ENCODE measurements around the gene RBP3. TPM values are rescaled to one million over a fixed set of nuclear protein-coding genes. Genes with fewer than 3 reads are reported as not detected.

The RBP3 gene
- total RNA-seq, 1 experiment from 2014 or later = not detected

DNA sequence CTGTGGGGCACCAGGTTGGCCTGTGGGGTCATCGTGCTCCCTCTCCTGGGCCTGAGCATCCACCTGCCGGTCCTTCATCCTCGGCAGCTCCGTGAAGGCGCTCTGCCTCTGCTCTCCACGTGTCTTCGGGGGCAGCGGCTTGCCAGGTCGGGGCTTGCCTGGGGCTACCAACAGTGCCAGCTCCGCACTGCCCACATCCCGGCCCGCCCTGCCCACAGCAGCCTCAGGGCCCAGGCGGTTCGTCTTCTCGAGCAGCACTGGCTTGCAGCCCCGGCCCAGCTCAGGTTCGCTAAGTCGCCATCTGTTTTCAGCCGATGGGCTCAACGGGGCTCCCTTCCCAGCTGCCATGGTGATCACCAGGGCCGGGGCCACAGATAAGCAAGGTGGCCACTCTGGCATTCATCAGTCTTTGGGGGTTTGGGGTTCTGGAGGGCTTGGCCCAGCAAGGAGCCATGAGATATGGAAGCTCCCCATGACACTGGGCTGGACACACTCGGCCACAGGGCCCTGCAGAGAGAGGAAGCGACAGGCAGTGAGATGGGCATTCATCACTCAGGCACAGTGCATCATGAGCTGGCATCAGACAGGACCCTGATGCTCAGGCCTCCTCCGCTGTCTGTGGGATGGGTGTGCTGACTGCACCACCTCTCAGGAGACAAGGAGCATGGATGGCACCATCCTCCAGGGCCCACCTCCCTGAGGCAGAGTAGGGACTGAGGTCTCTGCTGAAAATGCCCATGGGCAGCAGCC is 20.4 kb downstream of the RBP3 start:
- no peaks in the 10 kb centered on the region for H3K27me3 ChIP-seq (ENCODE audit: control insufficient read depth, insufficient read depth, low read length)
- peaks cover 4% of the 10 kb centered on the region; the same call in 1 of the 2 replicates for H3K4me1 ChIP-seq (ENCODE audit: control insufficient read depth, insufficient read depth, low read length)
- H3K4me3 ChIP-seq (ENCODE audit: low read depth in 2 of 2, low read length in 2 of 2) = no peak overlapping the region
- H3K9me3 ChIP-seq (ENCODE audit: control insufficient read depth, insufficient read depth, low read depth, low read length) = no peaks in the 10 kb centered on the region
- ChIA-PET CTCF (no interaction called here), POLR2A (no interaction called here)
- in situ Hi-C loops (cut with HindIII; ENCODE audit: low pct_unique_long_range_greater_than_20kb, low sequenced_read_pairs) = no loop called here
- no peak overlapping the region for H3K27ac ChIP-seq (ENCODE audit: low read length)
- no peaks in the 10 kb centered on the region for H3K36me3 ChIP-seq (ENCODE audit: control insufficient read depth, insufficient read depth, low read length)
- no peak for ATAC-seq
- no TSS peak for BruUV-seq (replicated peaks)
- intact Hi-C loops (cut with micrococcal nuclease; ENCODE audit: unreplicated experiment) = no loop called here
- DNase-seq (ENCODE audit: low read depth, low spot score) = no peak
- TF ChIP-seq TCF7L2 (IDR thresholded peaks at IDR 0.05; ENCODE audit: low read depth, low read length) (no peak), POLR2AphosphoS5 (IDR thresholded peaks at IDR 0.05; ENCODE audit: low read depth, low read length) (no peak), SIN3A (IDR thresholded peaks at IDR 0.05; ENCODE audit: borderline replicate concordance, insufficient read depth, low read depth, low read length) (no peak)
- TF ChIP-seq, protein P1, sequence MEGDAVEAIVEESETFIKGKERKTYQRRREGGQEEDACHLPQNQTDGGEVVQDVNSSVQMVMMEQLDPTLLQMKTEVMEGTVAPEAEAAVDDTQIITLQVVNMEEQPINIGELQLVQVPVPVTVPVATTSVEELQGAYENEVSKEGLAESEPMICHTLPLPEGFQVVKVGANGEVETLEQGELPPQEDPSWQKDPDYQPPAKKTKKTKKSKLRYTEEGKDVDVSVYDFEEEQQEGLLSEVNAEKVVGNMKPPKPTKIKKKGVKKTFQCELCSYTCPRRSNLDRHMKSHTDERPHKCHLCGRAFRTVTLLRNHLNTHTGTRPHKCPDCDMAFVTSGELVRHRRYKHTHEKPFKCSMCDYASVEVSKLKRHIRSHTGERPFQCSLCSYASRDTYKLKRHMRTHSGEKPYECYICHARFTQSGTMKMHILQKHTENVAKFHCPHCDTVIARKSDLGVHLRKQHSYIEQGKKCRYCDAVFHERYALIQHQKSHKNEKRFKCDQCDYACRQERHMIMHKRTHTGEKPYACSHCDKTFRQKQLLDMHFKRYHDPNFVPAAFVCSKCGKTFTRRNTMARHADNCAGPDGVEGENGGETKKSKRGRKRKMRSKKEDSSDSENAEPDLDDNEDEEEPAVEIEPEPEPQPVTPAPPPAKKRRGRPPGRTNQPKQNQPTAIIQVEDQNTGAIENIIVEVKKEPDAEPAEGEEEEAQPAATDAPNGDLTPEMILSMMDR (IDR thresholded peaks at IDR 0.05) = no peak
- TF ChIP-seq, protein P2, sequence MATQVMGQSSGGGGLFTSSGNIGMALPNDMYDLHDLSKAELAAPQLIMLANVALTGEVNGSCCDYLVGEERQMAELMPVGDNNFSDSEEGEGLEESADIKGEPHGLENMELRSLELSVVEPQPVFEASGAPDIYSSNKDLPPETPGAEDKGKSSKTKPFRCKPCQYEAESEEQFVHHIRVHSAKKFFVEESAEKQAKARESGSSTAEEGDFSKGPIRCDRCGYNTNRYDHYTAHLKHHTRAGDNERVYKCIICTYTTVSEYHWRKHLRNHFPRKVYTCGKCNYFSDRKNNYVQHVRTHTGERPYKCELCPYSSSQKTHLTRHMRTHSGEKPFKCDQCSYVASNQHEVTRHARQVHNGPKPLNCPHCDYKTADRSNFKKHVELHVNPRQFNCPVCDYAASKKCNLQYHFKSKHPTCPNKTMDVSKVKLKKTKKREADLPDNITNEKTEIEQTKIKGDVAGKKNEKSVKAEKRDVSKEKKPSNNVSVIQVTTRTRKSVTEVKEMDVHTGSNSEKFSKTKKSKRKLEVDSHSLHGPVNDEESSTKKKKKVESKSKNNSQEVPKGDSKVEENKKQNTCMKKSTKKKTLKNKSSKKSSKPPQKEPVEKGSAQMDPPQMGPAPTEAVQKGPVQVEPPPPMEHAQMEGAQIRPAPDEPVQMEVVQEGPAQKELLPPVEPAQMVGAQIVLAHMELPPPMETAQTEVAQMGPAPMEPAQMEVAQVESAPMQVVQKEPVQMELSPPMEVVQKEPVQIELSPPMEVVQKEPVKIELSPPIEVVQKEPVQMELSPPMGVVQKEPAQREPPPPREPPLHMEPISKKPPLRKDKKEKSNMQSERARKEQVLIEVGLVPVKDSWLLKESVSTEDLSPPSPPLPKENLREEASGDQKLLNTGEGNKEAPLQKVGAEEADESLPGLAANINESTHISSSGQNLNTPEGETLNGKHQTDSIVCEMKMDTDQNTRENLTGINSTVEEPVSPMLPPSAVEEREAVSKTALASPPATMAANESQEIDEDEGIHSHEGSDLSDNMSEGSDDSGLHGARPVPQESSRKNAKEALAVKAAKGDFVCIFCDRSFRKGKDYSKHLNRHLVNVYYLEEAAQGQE (IDR thresholded peaks at IDR 0.05; ENCODE audit: insufficient read depth in 1 of 2, low read depth in 2 of 2, low read length in 1 of 2) = no peak

DNA sequence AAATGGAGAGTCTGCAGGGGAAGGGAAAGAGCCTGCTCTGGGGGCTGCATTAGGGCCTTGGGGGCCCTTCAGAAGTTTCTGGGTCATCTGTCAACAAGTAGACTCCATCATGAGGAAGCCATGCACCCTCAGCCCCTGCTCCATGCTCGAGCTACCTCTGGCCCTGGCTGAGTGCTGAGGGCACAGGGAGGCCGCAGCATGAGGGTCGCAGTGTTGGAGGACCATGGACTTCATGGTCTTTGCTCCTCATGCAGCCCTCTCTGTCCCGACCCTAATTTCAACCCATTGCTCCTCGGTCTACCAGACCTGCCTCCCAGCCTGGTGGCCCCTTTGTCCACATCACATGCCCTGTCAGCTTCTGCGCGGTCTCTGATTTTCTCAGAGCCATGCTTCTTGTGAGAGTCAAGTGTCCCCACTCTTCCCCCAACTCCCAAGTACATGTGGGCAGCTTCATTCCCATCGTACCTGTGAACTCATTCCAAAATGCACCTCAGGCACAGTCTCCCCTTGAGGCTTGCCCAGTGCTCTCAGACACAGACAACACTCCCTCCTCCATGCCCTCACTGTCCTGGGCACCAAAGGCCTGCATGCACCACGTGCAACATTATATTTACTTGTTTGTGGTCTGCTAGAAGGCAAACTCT is 21.2 kb downstream of the RBP3 start:
- POLR2A ChIA-PET = no interaction called here
- intact Hi-C loops (cut with micrococcal nuclease; ENCODE audit: unreplicated experiment) = no loop called here

More for the DNA sequence above, 21.2 kb downstream of the RBP3 start:
- no TSS peak for BruUV-seq (replicated peaks)
- ATAC-seq (no peak), DNase-seq (ENCODE audit: low read depth, low spot score) (no peak)
- CTCF ChIA-PET = no interaction called here
- H3K9me3 ChIP-seq (ENCODE audit: control insufficient read depth, insufficient read depth, low read depth, low read length) = no peaks in the 10 kb centered on the region
- H3K36me3 ChIP-seq (ENCODE audit: control insufficient read depth, insufficient read depth, low read length) = no peaks in the 10 kb centered on the region
- TF ChIP-seq POLR2AphosphoS5 (IDR thresholded peaks at IDR 0.05; ENCODE audit: low read depth, low read length) = no peak
- no peak for TF ChIP-seq SIN3A (IDR thresholded peaks at IDR 0.05; ENCODE audit: borderline replicate concordance, insufficient read depth, low read depth, low read length)
- H3K4me3 ChIP-seq (ENCODE audit: low read depth in 2 of 2, low read length in 2 of 2) = no peak overlapping the region
- no peaks in the 10 kb centered on the region for H3K4me1 ChIP-seq (ENCODE audit: control insufficient read depth, insufficient read depth, low read length)
- H3K27me3 ChIP-seq (ENCODE audit: control insufficient read depth, insufficient read depth, low read length) = no peaks in the 10 kb centered on the region
- in situ Hi-C loops (cut with HindIII; ENCODE audit: low pct_unique_long_range_greater_than_20kb, low sequenced_read_pairs) = no loop called here
- no peak overlapping the region for H3K27ac ChIP-seq (ENCODE audit: low read length)
